Measurements from ENCODE around the gene SH3RF1.

DNA sequence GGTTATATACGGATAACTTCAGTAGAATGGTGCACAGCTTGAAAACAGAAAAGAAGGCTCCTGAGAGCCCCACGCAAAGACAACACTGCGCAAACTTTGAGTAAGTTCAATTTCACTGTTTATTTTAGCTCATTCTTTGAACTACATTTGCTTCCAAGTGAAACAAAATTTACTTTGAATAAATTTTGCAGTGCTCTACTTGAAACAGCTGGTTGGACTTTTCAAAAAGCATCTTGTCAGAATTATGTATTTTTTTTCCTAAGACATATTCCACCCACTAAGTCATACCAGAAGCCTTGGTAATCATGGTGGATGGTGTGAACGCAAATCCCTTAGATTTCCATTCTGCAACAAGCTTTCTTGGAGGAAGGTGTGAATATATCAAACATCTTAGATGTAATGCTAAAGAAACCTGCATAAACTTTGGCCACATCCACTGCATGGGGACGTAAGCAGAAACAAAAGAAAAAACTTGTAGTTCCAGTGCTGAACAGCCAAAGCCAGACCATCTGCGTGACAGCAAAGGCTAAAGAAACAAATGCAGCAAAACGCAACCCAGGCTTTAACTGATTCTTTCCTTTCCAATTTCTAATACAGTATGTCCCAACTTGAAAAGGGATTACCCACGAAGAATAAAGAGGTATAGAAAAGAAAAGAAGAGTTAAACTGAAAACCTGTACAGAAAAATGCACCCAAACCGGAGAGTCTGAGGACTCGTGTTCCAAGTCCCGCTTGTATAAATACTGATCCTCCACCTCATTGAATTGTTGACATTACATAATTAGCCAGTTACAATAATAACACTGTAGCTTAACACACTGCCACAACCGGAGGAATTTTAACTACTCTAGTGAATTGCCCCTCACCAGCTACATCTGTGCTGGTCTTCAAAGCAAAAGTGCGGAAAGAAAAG lies 90.9 kb downstream of the SH3RF1 start:
- TF ChIP-seq, protein P1, sequence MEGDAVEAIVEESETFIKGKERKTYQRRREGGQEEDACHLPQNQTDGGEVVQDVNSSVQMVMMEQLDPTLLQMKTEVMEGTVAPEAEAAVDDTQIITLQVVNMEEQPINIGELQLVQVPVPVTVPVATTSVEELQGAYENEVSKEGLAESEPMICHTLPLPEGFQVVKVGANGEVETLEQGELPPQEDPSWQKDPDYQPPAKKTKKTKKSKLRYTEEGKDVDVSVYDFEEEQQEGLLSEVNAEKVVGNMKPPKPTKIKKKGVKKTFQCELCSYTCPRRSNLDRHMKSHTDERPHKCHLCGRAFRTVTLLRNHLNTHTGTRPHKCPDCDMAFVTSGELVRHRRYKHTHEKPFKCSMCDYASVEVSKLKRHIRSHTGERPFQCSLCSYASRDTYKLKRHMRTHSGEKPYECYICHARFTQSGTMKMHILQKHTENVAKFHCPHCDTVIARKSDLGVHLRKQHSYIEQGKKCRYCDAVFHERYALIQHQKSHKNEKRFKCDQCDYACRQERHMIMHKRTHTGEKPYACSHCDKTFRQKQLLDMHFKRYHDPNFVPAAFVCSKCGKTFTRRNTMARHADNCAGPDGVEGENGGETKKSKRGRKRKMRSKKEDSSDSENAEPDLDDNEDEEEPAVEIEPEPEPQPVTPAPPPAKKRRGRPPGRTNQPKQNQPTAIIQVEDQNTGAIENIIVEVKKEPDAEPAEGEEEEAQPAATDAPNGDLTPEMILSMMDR (IDR thresholded peaks at IDR 0.05) = no peak
- TF ChIP-seq EP300 (IDR thresholded peaks at IDR 0.05) (no peak), POLR2A (IDR thresholded peaks at IDR 0.05) (no peak), POLR2AphosphoS5 (IDR thresholded peaks at IDR 0.05) (no peak)
